ENCODE measurements around the gene KCNJ10.
"Not testable (repeated sequence)": the region's sequence is repeated elsewhere in the genome, so short reads cannot be mapped to it uniquely, and the experiment has no call there.

KCNJ10 gene

GRCh38 chr1:160069460-160070231, at the start of gene KCNJ10:
KCNJ10 (minus strand) TSS chr1:160070160; CDS start chr1:160042532, 27,628 bp downstream.
- DNase-seq: no peak

GRCh38 chr1:160118928-160119327, 49.0 kb upstream of the KCNJ10 start:
- DNase-seq: no peak

GRCh38 chr1:160117709-160118183, 47.8 kb upstream of the KCNJ10 start:
- DNase-seq: no peak

- DNase-seq: no peak
These were observed 47.3 kb upstream of the KCNJ10 start for GRCh38 chr1:160117300-160117699.

- no peak for DNase-seq
These were observed 46.6 kb upstream of the KCNJ10 start for GRCh38 chr1:160116283-160117147.

- no peak for DNase-seq
These were observed 45.8 kb upstream of the KCNJ10 start, which contains the start of gene ATP1A2 for GRCh38 chr1:160115545-160116282. ATP1A2 (plus strand) TSS chr1:160115759; CDS start chr1:160115862, 103 bp downstream.

- DNase-seq: no peak
These were observed 44.1 kb upstream of the KCNJ10 start for GRCh38 chr1:160114085-160114484.

- no peak for DNase-seq
These were observed 43.4 kb upstream of the KCNJ10 start for GRCh38 chr1:160113407-160113806.

- DNase-seq: no peak
These were observed 42.4 kb upstream of the KCNJ10 start for GRCh38 chr1:160112357-160112756.

- not testable (repeated sequence) for DNase-seq
These were observed 41.5 kb upstream of the KCNJ10 start for GRCh38 chr1:160111462-160111861.

- DNase-seq: no peak
These were observed 39.7 kb upstream of the KCNJ10 start for GRCh38 chr1:160109686-160110085.

- DNase-seq: peak; percentile 31 to 42
These were observed 39.1 kb upstream of the KCNJ10 start for GRCh38 chr1:160108888-160109662.

- DNase-seq: no peak
These were observed 37.6 kb upstream of the KCNJ10 start for GRCh38 chr1:160107512-160107911.

GRCh38 chr1:160105155-160105554, 35.2 kb upstream of the KCNJ10 start:
- DNase-seq: no peak

- peak; percentile 29 to 44 for DNase-seq
These were observed 34.5 kb upstream of the KCNJ10 start for GRCh38 chr1:160104486-160104885.

GRCh38 chr1:160103658-160104408, 33.9 kb upstream of the KCNJ10 start:
- no peak for DNase-seq

- no peak for DNase-seq
These were observed 32.0 kb upstream of the KCNJ10 start for GRCh38 chr1:160101717-160102522.

- DNase-seq: peak; percentile 59 to 66
These were observed 31.2 kb upstream of the KCNJ10 start for GRCh38 chr1:160101037-160101716.

- no peak for DNase-seq
These were observed 29.9 kb upstream of the KCNJ10 start for GRCh38 chr1:160099716-160100375.
